H9 (cell line): ENCODE data around the gene BCAR1. TPM values are rescaled to one million over a fixed set of nuclear protein-coding genes. Genes with fewer than 3 reads are reported as not detected.

ENCODE experiments used
- DNase-seq: peaks from one replicate; pipeline ENCODE4 v3.0.0-alpha.2; 2017
- H2AFZ ChIP-seq: one replicate; pipeline ENCODE4 v1.6.1; 2013; ENCODE audit warnings: mild to moderate bottlenecking, low read length, control low read depth, moderate library complexity
- H2AK5ac ChIP-seq: 2 replicates; pipeline ENCODE4 v1.6.1; 2013; ENCODE audit warnings: low read length, control low read depth, mixed read lengths; ENCODE audit not compliant: insufficient read length
- H2BK120ac ChIP-seq: one replicate; pipeline ENCODE4 v1.6.1; 2013; ENCODE audit warnings: low read depth, mild to moderate bottlenecking, low read length, control low read depth, inconsistent platforms; ENCODE audit not compliant: poor library complexity, severe bottlenecking
- H2BK12ac ChIP-seq: 2 replicates; pipeline ENCODE4 v1.6.1; 2013; ENCODE audit warnings: low read length, control low read depth, mixed read lengths, low read depth; ENCODE audit not compliant: insufficient read length
- H2BK15ac ChIP-seq: 2 replicates; pipeline ENCODE4 v1.6.1; 2013; ENCODE audit warnings: low read depth, low read length, control low read depth
- H2BK20ac ChIP-seq: one replicate; pipeline ENCODE4 v1.6.1; 2013; ENCODE audit warnings: low read depth, mild to moderate bottlenecking, low read length, control low read depth, inconsistent platforms; ENCODE audit not compliant: poor library complexity, severe bottlenecking
- H2BK5ac ChIP-seq: 2 replicates; pipeline ENCODE4 v1.6.1; 2013; ENCODE audit warnings: low read length, control low read depth, mixed read lengths; ENCODE audit not compliant: insufficient read length
- H3K14ac ChIP-seq: 2 replicates; pipeline ENCODE4 v1.6.1; 2013; ENCODE audit warnings: low read length, control low read depth; ENCODE audit not compliant: insufficient read depth
- H3K18ac ChIP-seq: 2 replicates; pipeline ENCODE4 v1.6.1; 2013; ENCODE audit warnings: low read depth, mild to moderate bottlenecking, mixed read lengths, low read length, control low read depth; ENCODE audit not compliant: insufficient read length
- H3K23ac ChIP-seq: 2 replicates; pipeline ENCODE4 v1.6.1; 2013; ENCODE audit warnings: low read length, control low read depth, mixed read lengths, low read depth; ENCODE audit not compliant: insufficient read length
- H3K23me2 ChIP-seq: 2 replicates; pipeline ENCODE4 v1.6.1; 2013; ENCODE audit warnings: low read depth, mild to moderate bottlenecking, mixed read lengths, low read length, control low read depth; ENCODE audit not compliant: insufficient read length, poor library complexity, severe bottlenecking
- H3K27ac ChIP-seq: 2 replicates; pipeline ENCODE4 v1.5.1; 2013; ENCODE audit warnings: low read length, control low read depth, mixed read lengths, low read depth; ENCODE audit not compliant: insufficient read length
- H3K27me3 ChIP-seq: 2 replicates; pipeline ENCODE4 v1.6.1; 2013; ENCODE audit warnings: low read length, control low read depth, inconsistent platforms; ENCODE audit not compliant: insufficient read depth
- H3K4ac ChIP-seq: 2 replicates; pipeline ENCODE4 v1.6.1; 2013; ENCODE audit warnings: low read depth, mild to moderate bottlenecking, control low read depth, inconsistent platforms, low read length, moderate library complexity
- H3K4me1 ChIP-seq: 2 replicates; pipeline ENCODE4 v1.6.1; 2013; ENCODE audit warnings: low read length, control low read depth, inconsistent platforms; ENCODE audit not compliant: insufficient read depth
- H3K4me2 ChIP-seq: 2 replicates; pipeline ENCODE4 v1.6.1; 2013; ENCODE audit warnings: low read length, control low read depth, mixed read lengths; ENCODE audit not compliant: insufficient read length, insufficient read depth
- H3K56ac ChIP-seq: 2 replicates; pipeline ENCODE4 v1.6.1; 2013; ENCODE audit warnings: low read depth, mild to moderate bottlenecking, mixed read lengths, low read length, control low read depth; ENCODE audit not compliant: insufficient read length
- H3K79me1 ChIP-seq: 2 replicates; pipeline ENCODE4 v1.6.1; 2013; ENCODE audit warnings: low read depth, mild to moderate bottlenecking, moderate library complexity, low read length, control low read depth, inconsistent platforms; ENCODE audit not compliant: insufficient read depth, poor library complexity, severe bottlenecking
- H3K79me2 ChIP-seq: 2 replicates; pipeline ENCODE4 v1.6.1; 2013; ENCODE audit warnings: low read length, control low read depth, inconsistent platforms; ENCODE audit not compliant: insufficient read depth
- H3K9ac ChIP-seq: 2 replicates; pipeline ENCODE4 v1.6.1; 2013; ENCODE audit warnings: low read length, control low read depth, mixed read lengths; ENCODE audit not compliant: insufficient read length; ENCODE audit errors: extremely low read depth
- H3K9me3 ChIP-seq: one replicate; pipeline ENCODE4 v1.6.1; 2013; ENCODE audit warnings: low read depth, low read length, inconsistent platforms; ENCODE audit not compliant: control insufficient read depth
- H3T11ph ChIP-seq: one replicate; pipeline ENCODE4 v1.6.1; 2013; ENCODE audit warnings: mild to moderate bottlenecking, low read length, control low read depth, inconsistent platforms
- H4K20me1 ChIP-seq: one replicate; pipeline ENCODE4 v1.6.1; 2013; ENCODE audit not compliant: control insufficient read depth, insufficient read length, insufficient read depth
- H4K5ac ChIP-seq: 2 replicates; pipeline ENCODE4 v1.6.1; 2013; ENCODE audit warnings: low read depth, mild to moderate bottlenecking, mixed read lengths, low read length, control low read depth; ENCODE audit not compliant: insufficient read length
- H4K8ac ChIP-seq: replicated peaks from 2 replicates; pipeline ENCODE4 v1.6.1; 2013; ENCODE audit warnings: low read length, control low read depth, mixed read lengths, low read depth; ENCODE audit not compliant: insufficient read length
- H4K91ac ChIP-seq: 2 replicates; pipeline ENCODE4 v1.6.1; 2013; ENCODE audit warnings: low read depth, mild to moderate bottlenecking, moderate library complexity, mixed read lengths, low read length, control low read depth; ENCODE audit not compliant: insufficient read length
- H3K27ac Mint-ChIP-seq, 3 experiments: 2 replicates in 2 of 3; 3 replicates in 1 of 3; pipeline ENCODE4 v1.8.0; 2020 to 2021; ENCODE audit warnings: mixed read lengths in 3 of 3, mild to moderate bottlenecking in 1 of 3, moderate library complexity in 1 of 3
- H3K27me3 Mint-ChIP-seq: 2 replicates; pipeline ENCODE4 v1.8.0; 2021; ENCODE audit warnings: low read depth, mild to moderate bottlenecking, moderate library complexity, mixed read lengths
- H3K36me3 Mint-ChIP-seq, 3 experiments: 2 replicates in 2 of 3; 3 replicates in 1 of 3; pipeline ENCODE4 v1.8.0; 2020 to 2021; ENCODE audit warnings: low read depth in 3 of 3, mixed read lengths in 3 of 3; ENCODE audit not compliant: insufficient read depth in 1 of 3
- H3K4me1 Mint-ChIP-seq, 2 experiments: 2 replicates each; pipeline ENCODE4 v1.8.0; 2020; ENCODE audit warnings: mixed read lengths in 2 of 2
- H3K4me3 Mint-ChIP-seq, 2 experiments: 2 replicates in 1 of 2; 3 replicates in 1 of 2; pipeline ENCODE4 v1.8.0; 2020 to 2021; ENCODE audit warnings: mild to moderate bottlenecking in 2 of 2, mixed read lengths in 2 of 2, moderate library complexity in 1 of 2
- H3K9me3 Mint-ChIP-seq, 2 experiments: 2 replicates in 1 of 2; 3 replicates in 1 of 2; pipeline ENCODE4 v1.8.0; 2020; ENCODE audit warnings: mild to moderate bottlenecking in 2 of 2, mixed read lengths in 2 of 2, moderate library complexity in 1 of 2
- CTCF ChIP-seq: fragments of 200-600 bp; sonication (generic); conservative IDR thresholded peaks from 3 replicates; pipeline ENCODE4 v1.8.0; 2021; ENCODE audit warnings: antibody characterized with exemption, mild to moderate bottlenecking
- total RNA-seq: library from RNA; stranded (reverse); gene quantifications from 2 replicates; pipeline ENCODE4 v1.2.1, GENCODE V29; 2021

Gene BCAR1
- total RNA-seq, 1 experiment from 2014 or later = 97.1 TPM

GRCh38 chr16:75289189-75289588, 37.8 kb upstream of the BCAR1 start:
- Histone ChIP-seq H3K79me1 (no peaks in the 10 kb centered on the region), H4K5ac (no peak overlapping the region), H2AFZ (no peak overlapping the region), H2BK15ac (no peak overlapping the region), H3K9me3 (no peaks in the 10 kb centered on the region), H3K27ac (no peak overlapping the region), H2BK120ac (no peak overlapping the region), H3K23me2 (no peaks in the 10 kb centered on the region), H3K18ac (no peak overlapping the region), H3K79me2 (no peaks in the 10 kb centered on the region), H3K4me2 (no peak overlapping the region), H4K91ac (no peak overlapping the region), H3K4me1 (no peaks in the 10 kb centered on the region), H3T11ph (no peak overlapping the region), H3K27me3 (no peaks in the 10 kb centered on the region), H4K8ac (no peak overlapping the region), H3K4ac (no peak overlapping the region), H3K56ac (no peak overlapping the region), H4K20me1 (no peaks in the 10 kb centered on the region), H2AK5ac (no peak overlapping the region), H2BK5ac (no peak overlapping the region), H3K9ac (no peak overlapping the region), H2BK12ac (no peak overlapping the region), H3K23ac (no peak overlapping the region), H2BK20ac (no peak overlapping the region), H3K14ac (no peak overlapping the region)
- no peak for TF ChIP-seq CTCF
- Mint-ChIP-seq H3K4me1 (0 out of 4 replicates have a peak, but pooled peaks cover 0 to 3% of the 10 kb centered on the region in 2 experiments), H3K9me3 (peaks cover 0 to 3% of the 10 kb centered on the region in 2 experiments; a peak in 1 of 5 replicates), H3K36me3 (peaks cover 24 to 41% (median 40%) of the 10 kb centered on the region in 3 experiments; a peak in 6 of 7 replicates), H3K27ac (no peak overlapping the region), H3K27me3 (no peaks in the 10 kb centered on the region), H3K4me3 (no peak overlapping the region; a peak in 1 of 5 replicates)
- no peak for DNase-seq
